Small intestine (tissue), 7 donors: ENCODE data around the gene ZER1. TPM values are rescaled to one million over a fixed set of nuclear protein-coding genes. Genes with fewer than 3 reads are reported as not detected.

Experiments used
- DNase-seq, 2 donors: peaks; one replicate each; pipeline versions ENCODE4 v3.0.0 to v3.0.0-alpha.2; 2013
- FAIRE-seq: peaks from 2 replicates; lab custom pipeline; 2012; peaks lifted over from hg19 to GRCh38; lab: Jason Lieb, UNC
- H3K27ac ChIP-seq, 3 donors: one replicate each; pipeline ENCODE4 v1.5.1; 2013; ENCODE audit warnings: low read length in 2 of 3, mild to moderate bottlenecking in 2 of 3, control low read depth in 1 of 3, inconsistent platforms in 1 of 3, low read depth in 1 of 3, moderate library complexity in 1 of 3
- H3K27me3 ChIP-seq, 3 donors: one replicate each; pipeline ENCODE4 v1.6.1; 2013; ENCODE audit warnings: low read length in 3 of 3, inconsistent platforms in 1 of 3; ENCODE audit not compliant: control insufficient read depth in 3 of 3, insufficient read depth in 3 of 3
- H3K36me3 ChIP-seq, 3 donors: one replicate each; pipeline ENCODE4 v1.6.1; 2013; ENCODE audit warnings: low read length in 3 of 3, inconsistent platforms in 1 of 3, low read depth in 1 of 3, mild to moderate bottlenecking in 1 of 3, moderate library complexity in 1 of 3; ENCODE audit not compliant: control insufficient read depth in 3 of 3, insufficient read depth in 2 of 3
- H3K4me1 ChIP-seq, 3 donors: one replicate each; pipeline ENCODE4 v1.6.1; 2013; ENCODE audit warnings: low read length in 2 of 3, inconsistent platforms in 1 of 3, low read depth in 1 of 3, mild to moderate bottlenecking in 1 of 3, moderate library complexity in 1 of 3; ENCODE audit not compliant: control insufficient read depth in 3 of 3, insufficient read depth in 2 of 3
- H3K4me3 ChIP-seq, 3 donors: one replicate each; pipeline ENCODE4 v1.5.1; 2013; ENCODE audit warnings: low read length in 3 of 3, control low read depth in 1 of 3, inconsistent platforms in 1 of 3, low read depth in 1 of 3, mild to moderate bottlenecking in 1 of 3, moderate library complexity in 1 of 3
- H3K9me3 ChIP-seq, 2 donors: one replicate each; pipeline ENCODE4 v1.6.1; 2013; ENCODE audit warnings: low read depth in 1 of 2, low read length in 1 of 2; ENCODE audit not compliant: control insufficient read depth in 2 of 2, insufficient read depth in 1 of 2
- WGBS, 3 donors: extraction: QIAGEN DNeasy Blood & Tissue Kit; methylation state at CpG; one replicate each; pipeline ENCODE4 v1.1.7; 2013; 5-methylcytosine and 5-hydroxymethylcytosine counted together
- polyA plus RNA-seq, 4 donors: library from polyadenylated mRNA; stranded (reverse) in 3 of 4; unstranded in 1 of 4; fragments of 200-250 nt in 3 of 4; fragments of 120-200 nt in 1 of 4; gene quantifications; one replicate each; pipeline versions ENCODE4 v1.2.1 to v1.2.3, GENCODE V29; 2013
- donor health status: healthy with polysubstance abuse.
- donor health status: control.
- donor health status: control.
- donor health status: Bipolar disorder and iron deficiency.
- donor health status: healthy.

ZER1 gene
- polyA plus RNA-seq, 4 donors = 24.6 to 77.2 (median 47.1) TPM

DNA sequence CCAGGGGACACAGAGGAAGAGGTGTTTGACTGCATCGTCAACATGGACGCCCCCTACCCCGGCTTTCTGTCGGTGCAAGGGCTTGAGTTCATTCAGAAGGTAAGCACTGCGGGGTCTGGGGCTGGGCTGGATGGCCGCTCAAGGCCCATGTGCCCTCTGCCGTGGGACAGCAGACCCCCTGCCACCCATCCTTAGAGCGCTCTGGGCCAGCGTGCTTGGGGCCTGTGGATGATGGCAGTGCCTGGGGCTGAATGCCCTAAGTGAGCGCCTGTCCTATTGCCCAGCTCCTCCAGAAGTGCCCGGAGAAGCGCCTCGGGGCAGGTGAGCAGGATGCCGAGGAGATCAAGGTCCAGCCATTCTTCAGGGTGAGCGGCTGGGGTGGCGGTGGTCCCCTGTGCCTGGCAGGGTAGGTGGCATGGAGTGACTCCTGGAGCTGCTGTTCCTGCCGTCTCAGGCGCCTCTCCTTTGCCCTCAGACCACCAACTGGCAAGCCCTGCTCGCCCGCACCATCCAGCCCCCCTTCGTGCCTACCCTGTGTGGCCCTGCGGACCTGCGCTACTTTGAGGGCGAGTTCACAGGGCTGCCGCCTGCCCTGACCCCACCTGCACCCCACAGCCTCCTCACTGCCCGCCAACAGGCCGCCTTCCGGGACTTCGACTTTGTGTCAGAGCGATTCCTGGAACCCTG, 51.7 kb downstream of the ZER1 start:
- Histone ChIP-seq H3K4me1 (peaks cover 0 to 20% (median 2%) of the 10 kb centered on the region in 3 donors), H3K36me3 (peaks cover 3 to 42% (median 8%) of the 10 kb centered on the region in 3 donors), H3K27ac (peak overlapping the region in 1 of 3 donors; percentile 83), H3K9me3 (no peaks in the 10 kb centered on the region), H3K27me3 (peaks cover 0 to 2% (median 0%) of the 10 kb centered on the region in 3 donors), H3K4me3 (no peak overlapping the region)
- no peak for DNase-seq
- FAIRE-seq = no peak
- WGBS, 3 donors = 79 to 88% (median 82%) methylated on average over 26 to 30 of the region's 30 CpGs

DNA sequence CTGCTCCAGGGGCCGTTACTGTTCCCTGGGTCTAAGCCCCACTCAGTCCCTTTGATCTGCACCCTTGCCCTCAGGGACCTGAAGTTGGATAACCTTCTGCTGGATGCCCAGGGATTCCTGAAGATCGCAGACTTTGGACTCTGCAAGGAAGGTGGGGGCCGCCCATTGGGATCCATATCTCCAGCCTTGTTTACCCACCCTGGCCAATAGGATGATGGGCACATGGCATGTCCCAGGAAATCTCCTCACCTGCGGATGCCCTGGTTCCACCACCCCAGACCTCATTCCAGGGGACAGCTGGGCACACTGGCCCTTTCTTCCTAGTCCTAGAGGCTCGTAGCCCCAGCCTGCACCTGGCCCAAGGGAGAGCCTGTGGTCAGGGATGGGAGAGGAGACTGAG, 53.3 kb downstream of the ZER1 start:
- Histone ChIP-seq H3K27ac (no peak overlapping the region), H3K27me3 (no peaks in the 10 kb centered on the region), H3K36me3 (peaks cover 3 to 56% (median 8%) of the 10 kb centered on the region in 3 donors), H3K4me1 (peaks cover 0 to 13% (median 2%) of the 10 kb centered on the region in 3 donors), H3K4me3 (no peak overlapping the region), H3K9me3 (no peaks in the 10 kb centered on the region)
- DNase-seq (peak; percentile 57 to 76), FAIRE-seq (no peak)
- whole genome bisulfite sequencing, 3 donors = 24 to 62% (median 45%) methylated on average over 5 of the region's 5 CpGs

DNA sequence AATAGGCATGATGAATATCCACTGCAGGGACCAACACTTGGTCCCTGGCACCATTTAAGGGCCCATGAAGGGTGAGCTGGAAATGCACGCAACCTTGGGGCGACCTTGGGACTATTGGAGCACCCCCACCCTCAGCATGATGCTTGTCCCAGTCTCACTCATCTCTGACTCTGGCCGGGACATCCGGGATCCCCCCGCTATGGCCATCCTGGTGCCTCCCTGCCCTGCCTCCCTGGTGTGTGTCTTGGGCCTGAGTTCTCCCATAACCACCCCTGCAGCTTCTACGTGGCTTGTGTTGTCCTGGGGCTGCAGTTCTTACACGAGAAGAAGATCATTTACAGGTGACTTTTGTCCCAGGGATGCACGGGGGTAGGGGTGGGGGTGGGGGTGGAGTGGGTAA, 53.7 kb downstream of the ZER1 start:
- FAIRE-seq = no peak
- H3K27ac ChIP-seq = no peak overlapping the region
- 59 to 78% (median 60%) methylated on average over 8 of the region's 8 CpGs for WGBS, 3 donors
- DNase-seq = no peak
- no peaks in the 10 kb centered on the region for H3K9me3 ChIP-seq
- no peaks in the 10 kb centered on the region for H3K27me3 ChIP-seq
- H3K36me3 ChIP-seq = peaks cover 3 to 60% (median 8%) of the 10 kb centered on the region in 3 donors
- H3K4me1 ChIP-seq = peaks cover 0 to 9% (median 0%) of the 10 kb centered on the region in 3 donors
- H3K4me3 ChIP-seq = no peak overlapping the region

- FAIRE-seq = no peak
Observed at GRCh38 chr9:128716581-128717254, 55.0 kb downstream of the ZER1 start.

DNA sequence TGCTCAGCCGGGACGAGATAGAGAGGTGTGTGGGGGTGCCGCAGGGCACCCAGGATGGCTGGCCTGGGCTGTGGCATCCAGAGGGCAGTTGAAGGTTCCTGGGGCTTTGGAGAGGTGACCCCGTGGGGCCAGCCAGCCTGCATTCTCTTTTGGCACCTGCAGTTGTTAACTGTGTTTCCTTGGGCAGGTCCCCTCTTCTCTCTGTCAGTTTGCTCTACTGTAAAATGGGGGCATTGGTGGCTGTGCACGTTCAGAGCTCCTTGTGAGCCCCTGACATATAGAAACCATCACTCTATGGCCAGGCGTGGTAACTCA, 56.3 kb downstream of the ZER1 start:
- H3K27me3 ChIP-seq = no peaks in the 10 kb centered on the region
- H3K36me3 ChIP-seq = peaks cover 0 to 50% (median 0%) of the 10 kb centered on the region in 3 donors
- H3K27ac ChIP-seq = no peak overlapping the region
- no peaks in the 10 kb centered on the region for H3K9me3 ChIP-seq
- 83 to 93% (median 91%) methylated on average over 6 of the region's 6 CpGs for WGBS, 3 donors
- H3K4me1 ChIP-seq = peaks cover 0 to 9% (median 0%) of the 10 kb centered on the region in 3 donors
- no peak overlapping the region for H3K4me3 ChIP-seq
- no peak for FAIRE-seq
- no peak for DNase-seq

More at GRCh38 chr9:128716581-128717254, 55.0 kb downstream of the ZER1 start:
- Histone ChIP-seq H3K27ac (no peak overlapping the region), H3K4me1 (peaks cover 0 to 9% (median 0%) of the 10 kb centered on the region in 3 donors), H3K27me3 (no peaks in the 10 kb centered on the region), H3K9me3 (no peaks in the 10 kb centered on the region), H3K4me3 (no peak overlapping the region), H3K36me3 (peaks cover 3 to 63% (median 7%) of the 10 kb centered on the region in 3 donors)
- WGBS, 3 donors = 65 to 78% (median 72%) methylated on average over 7 of the region's 7 CpGs
- DNase-seq = peak in 1 of 2 donors; percentile 23

DNA sequence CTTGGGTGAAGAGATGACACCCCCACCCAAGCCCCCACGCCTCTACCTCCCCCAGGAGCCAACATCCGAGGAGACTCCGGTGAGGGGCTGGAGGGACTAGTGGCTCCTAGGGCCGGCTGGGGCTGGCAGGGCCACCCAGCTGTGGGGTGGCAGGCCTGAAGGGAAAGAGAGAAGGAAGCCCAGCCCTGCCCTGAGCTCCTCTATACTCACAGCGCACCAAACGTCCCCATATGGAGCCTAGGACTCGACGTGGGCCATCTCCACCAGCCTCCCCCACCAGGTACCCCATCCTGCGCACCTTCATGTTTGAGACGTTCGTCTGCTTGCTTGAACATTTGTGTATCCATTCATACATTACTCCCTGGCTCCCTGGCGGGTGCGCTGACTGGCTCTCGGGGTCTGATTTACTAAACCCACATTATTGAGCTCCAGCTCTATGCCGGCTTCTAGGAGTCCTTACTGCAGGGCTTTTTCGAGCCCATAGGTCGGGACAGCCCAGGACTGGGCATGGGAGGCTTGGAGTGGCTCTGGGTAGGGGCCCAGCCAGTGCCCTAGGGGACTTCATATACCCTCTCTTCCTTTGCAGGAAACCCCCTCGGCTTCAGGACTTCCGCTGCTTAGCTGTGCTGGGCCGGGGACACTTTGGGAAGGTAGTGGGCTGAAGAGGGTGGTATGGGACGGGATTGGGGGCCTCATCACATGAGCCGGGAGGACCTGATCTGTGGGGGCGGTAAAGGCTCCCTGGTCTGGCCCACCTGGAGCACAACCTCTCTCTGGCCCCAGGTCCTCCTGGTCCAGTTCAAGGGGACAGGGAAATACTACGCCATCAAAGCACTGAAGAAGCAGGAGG, 56.9 kb downstream of the ZER1 start:
- WGBS, 3 donors = 90 to 92% (median 91%) methylated on average over 23 to 24 of the region's 24 CpGs
- no peak overlapping the region for H3K4me3 ChIP-seq
- H3K36me3 ChIP-seq = peaks cover 0 to 48% (median 0%) of the 10 kb centered on the region in 3 donors
- H3K27me3 ChIP-seq = no peaks in the 10 kb centered on the region
- H3K27ac ChIP-seq = no peak overlapping the region
- H3K9me3 ChIP-seq = no peaks in the 10 kb centered on the region
- no peak for DNase-seq
- no peak for FAIRE-seq
- peaks cover 0 to 9% (median 0%) of the 10 kb centered on the region in 3 donors for H3K4me1 ChIP-seq

DNA sequence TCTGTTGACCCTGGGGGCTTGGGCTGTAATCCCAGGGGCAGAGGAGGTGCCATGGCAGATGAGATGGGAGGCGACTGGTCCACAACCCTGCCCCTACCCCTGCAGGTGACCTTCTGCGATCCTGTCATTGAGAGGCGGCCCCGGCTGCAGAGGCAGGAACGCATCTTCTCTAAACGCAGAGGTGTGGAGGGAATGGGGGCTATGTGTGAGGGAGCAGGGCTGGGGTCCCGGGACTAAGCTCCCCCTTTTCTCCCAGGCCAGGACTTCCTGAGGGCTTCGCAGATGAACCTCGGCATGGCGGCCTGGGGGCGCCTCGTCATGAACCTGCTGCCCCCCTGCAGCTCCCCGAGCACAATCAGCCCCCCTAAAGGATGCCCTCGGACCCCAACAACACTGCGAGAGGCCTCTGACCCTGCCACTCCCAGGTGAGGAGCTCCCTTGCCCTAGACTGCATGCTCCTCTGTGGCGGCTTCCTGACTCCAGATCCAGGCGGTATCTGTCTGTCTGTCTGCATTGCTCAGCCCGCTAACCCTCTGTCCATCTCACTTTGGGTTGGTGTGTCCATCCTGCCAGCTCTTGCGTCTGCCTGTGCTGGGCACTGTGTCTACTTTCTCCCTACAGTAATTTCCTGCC, 57.7 kb downstream of the ZER1 start:
- WGBS, 3 donors = 95 to 98% (median 96%) methylated on average over 17 to 19 of the region's 19 CpGs
- Histone ChIP-seq H3K4me1 (peaks cover 0 to 9% (median 0%) of the 10 kb centered on the region in 3 donors), H3K36me3 (peaks cover 0 to 42% (median 0%) of the 10 kb centered on the region in 3 donors), H3K4me3 (no peak overlapping the region), H3K27me3 (no peaks in the 10 kb centered on the region), H3K9me3 (no peaks in the 10 kb centered on the region), H3K27ac (no peak overlapping the region)
- no peak for FAIRE-seq
- no peak for DNase-seq

DNA sequence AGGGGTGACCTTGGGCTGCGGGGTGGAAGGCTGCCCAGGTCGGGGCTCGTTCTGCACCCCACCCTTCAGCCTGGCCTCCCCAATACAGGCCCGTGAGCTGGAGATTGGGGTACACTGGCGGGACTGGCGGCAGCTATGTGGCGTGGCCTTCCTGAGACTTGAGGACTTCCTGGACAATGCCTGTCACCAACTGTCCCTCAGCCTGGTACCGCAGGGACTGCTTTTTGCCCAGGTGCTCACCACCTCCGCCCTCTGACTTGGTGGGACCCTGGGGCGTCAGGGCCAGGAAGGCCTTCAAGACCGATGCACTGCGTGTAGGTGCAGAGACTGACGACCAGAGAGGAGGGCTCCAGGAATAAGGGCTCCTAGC, 58.3 kb downstream of the ZER1 start:
- peaks cover 0 to 6% (median 0%) of the 10 kb centered on the region in 3 donors for H3K4me1 ChIP-seq
- 90 to 94% (median 92%) methylated on average over 11 to 13 of the region's 13 CpGs for WGBS, 3 donors

More for the DNA sequence above, 58.3 kb downstream of the ZER1 start:
- FAIRE-seq (no peak), DNase-seq (no peak)
- H3K27ac ChIP-seq = no peak overlapping the region
- H3K36me3 ChIP-seq = peaks cover 0 to 42% (median 0%) of the 10 kb centered on the region in 3 donors
- no peak overlapping the region for H3K4me3 ChIP-seq
- no peaks in the 10 kb centered on the region for H3K27me3 ChIP-seq
- no peaks in the 10 kb centered on the region for H3K9me3 ChIP-seq
